Adipocyte (in vitro differentiated cells): ENCODE results near the gene MGMT.

Experiments
- DNase-seq: peaks from one replicate; pipeline ENCODE4 v3.0.0-alpha.2; 2015; ENCODE audit warnings: low read depth
- H3K27me3 ChIP-seq: replicated peaks from 2 replicates; pipeline ENCODE4 v1.7.0; 2013; ENCODE audit warnings: mild to moderate bottlenecking, low read length, moderate library complexity; ENCODE audit not compliant: control insufficient read depth, insufficient read depth
- H3K36me3 ChIP-seq: 2 replicates; pipeline ENCODE4 v1.7.0; 2013; ENCODE audit warnings: low read length, mild to moderate bottlenecking, moderate library complexity; ENCODE audit not compliant: control insufficient read depth, insufficient read depth, severe bottlenecking
- H3K4me1 ChIP-seq: 2 replicates; pipeline ENCODE4 v1.7.0; 2013; ENCODE audit warnings: mild to moderate bottlenecking, low read length, moderate library complexity; ENCODE audit not compliant: control insufficient read depth, insufficient read depth
- H3K4me3 ChIP-seq: 2 replicates; pipeline ENCODE4 v1.7.0; 2013; ENCODE audit warnings: mild to moderate bottlenecking, low read length, moderate library complexity
- H3K9ac ChIP-seq: 2 replicates; pipeline ENCODE4 v1.7.0; 2013; ENCODE audit warnings: mild to moderate bottlenecking, low read length, moderate library complexity
- H3K9me3 ChIP-seq: 2 replicates; pipeline ENCODE4 v1.7.0; 2013; ENCODE audit warnings: mild to moderate bottlenecking, low read length, moderate library complexity; ENCODE audit not compliant: control insufficient read depth

Gene MGMT

GRCh38 chr10:129718548-129719414 is 251.7 kb downstream of the MGMT start:
- Histone ChIP-seq H3K4me1 (no peaks in the 10 kb centered on the region), H3K27me3 (no peaks in the 10 kb centered on the region), H3K9me3 (peaks cover 19% of the 10 kb centered on the region), H3K36me3 (no peaks in the 10 kb centered on the region), H3K4me3 (no peak overlapping the region), H3K9ac (no peak overlapping the region)
- no peak for DNase-seq

GRCh38 chr10:129719415-129719739 is 252.3 kb downstream of the MGMT start:
- Histone ChIP-seq H3K4me1 (no peaks in the 10 kb centered on the region), H3K36me3 (no peaks in the 10 kb centered on the region), H3K4me3 (no peak overlapping the region), H3K9me3 (peaks cover 19% of the 10 kb centered on the region), H3K9ac (no peak overlapping the region), H3K27me3 (no peaks in the 10 kb centered on the region)
- DNase-seq: no peak

- DNase-seq: no peak
- Histone ChIP-seq H3K4me3 (no peak overlapping the region), H3K4me1 (no peaks in the 10 kb centered on the region), H3K9me3 (peaks cover 19% of the 10 kb centered on the region), H3K27me3 (no peaks in the 10 kb centered on the region), H3K36me3 (no peaks in the 10 kb centered on the region), H3K9ac (no peak overlapping the region)
Measured at GRCh38 chr10:129719889-129720590, 253.0 kb downstream of the MGMT start.

GRCh38 chr10:129725011-129725410 is 258.0 kb downstream of the MGMT start:
- Histone ChIP-seq H3K36me3 (no peaks in the 10 kb centered on the region), H3K9ac (no peak overlapping the region), H3K4me1 (no peaks in the 10 kb centered on the region), H3K27me3 (no peaks in the 10 kb centered on the region), H3K9me3 (peaks cover 26% of the 10 kb centered on the region), H3K4me3 (no peak overlapping the region)
- DNase-seq: no peak

GRCh38 chr10:129725482-129725881 is 258.4 kb downstream of the MGMT start:
- DNase-seq: no peak
- Histone ChIP-seq H3K9ac (no peak overlapping the region), H3K4me3 (no peak overlapping the region), H3K9me3 (peaks cover 26% of the 10 kb centered on the region), H3K4me1 (no peaks in the 10 kb centered on the region), H3K27me3 (no peaks in the 10 kb centered on the region), H3K36me3 (no peaks in the 10 kb centered on the region)

GRCh38 chr10:129725890-129726631 is 259.0 kb downstream of the MGMT start:
- Histone ChIP-seq H3K4me3 (no peak overlapping the region), H3K4me1 (no peaks in the 10 kb centered on the region), H3K27me3 (no peaks in the 10 kb centered on the region), H3K9me3 (peaks cover 24% of the 10 kb centered on the region), H3K36me3 (no peaks in the 10 kb centered on the region), H3K9ac (no peak overlapping the region)
- no peak for DNase-seq

- Histone ChIP-seq H3K4me3 (no peak overlapping the region), H3K4me1 (no peaks in the 10 kb centered on the region), H3K36me3 (no peaks in the 10 kb centered on the region), H3K9ac (no peak overlapping the region), H3K9me3 (peaks cover 14% of the 10 kb centered on the region), H3K27me3 (no peaks in the 10 kb centered on the region)
- DNase-seq: no peak
Measured at GRCh38 chr10:129727071-129727470, 260.0 kb downstream of the MGMT start.

GRCh38 chr10:129727495-129727894 is 260.5 kb downstream of the MGMT start:
- peaks cover 9% of the 10 kb centered on the region for H3K9me3 ChIP-seq
- H3K36me3 ChIP-seq: no peaks in the 10 kb centered on the region
- no peak overlapping the region for H3K9ac ChIP-seq
- no peaks in the 10 kb centered on the region for H3K27me3 ChIP-seq
- no peaks in the 10 kb centered on the region for H3K4me1 ChIP-seq
- no peak overlapping the region for H3K4me3 ChIP-seq
- DNase-seq: no peak

- no peaks in the 10 kb centered on the region for H3K36me3 ChIP-seq
- no peak for DNase-seq
- H3K27me3 ChIP-seq: no peaks in the 10 kb centered on the region
- H3K9ac ChIP-seq: no peak overlapping the region
- peaks cover 7% of the 10 kb centered on the region for H3K9me3 ChIP-seq
- H3K4me3 ChIP-seq: no peak overlapping the region
- H3K4me1 ChIP-seq: no peaks in the 10 kb centered on the region
Measured at GRCh38 chr10:129728246-129728820, 261.3 kb downstream of the MGMT start.

GRCh38 chr10:129728905-129729795 is 262.1 kb downstream of the MGMT start:
- no peak overlapping the region for H3K4me3 ChIP-seq
- no peak for DNase-seq
- no peak overlapping the region for H3K9ac ChIP-seq
- no peaks in the 10 kb centered on the region for H3K27me3 ChIP-seq
- H3K36me3 ChIP-seq: no peaks in the 10 kb centered on the region
- H3K9me3 ChIP-seq: peaks cover 7% of the 10 kb centered on the region
- no peaks in the 10 kb centered on the region for H3K4me1 ChIP-seq
